ENCODE measurements around the gene TMPRSS9. TPM values are rescaled to one million over a fixed set of nuclear protein-coding genes. Genes with fewer than 3 reads are reported as not detected.
A peak's percentile ranks its signal among the peaks of the same experiment; 100 is the strongest.
"Not testable (repeated sequence)": the region's sequence is repeated elsewhere in the genome, so short reads cannot be mapped to it uniquely, and the experiment has no call there.

TMPRSS9 gene
- total RNA-seq, 4 donors from 2014 or later: not detected

DNA sequence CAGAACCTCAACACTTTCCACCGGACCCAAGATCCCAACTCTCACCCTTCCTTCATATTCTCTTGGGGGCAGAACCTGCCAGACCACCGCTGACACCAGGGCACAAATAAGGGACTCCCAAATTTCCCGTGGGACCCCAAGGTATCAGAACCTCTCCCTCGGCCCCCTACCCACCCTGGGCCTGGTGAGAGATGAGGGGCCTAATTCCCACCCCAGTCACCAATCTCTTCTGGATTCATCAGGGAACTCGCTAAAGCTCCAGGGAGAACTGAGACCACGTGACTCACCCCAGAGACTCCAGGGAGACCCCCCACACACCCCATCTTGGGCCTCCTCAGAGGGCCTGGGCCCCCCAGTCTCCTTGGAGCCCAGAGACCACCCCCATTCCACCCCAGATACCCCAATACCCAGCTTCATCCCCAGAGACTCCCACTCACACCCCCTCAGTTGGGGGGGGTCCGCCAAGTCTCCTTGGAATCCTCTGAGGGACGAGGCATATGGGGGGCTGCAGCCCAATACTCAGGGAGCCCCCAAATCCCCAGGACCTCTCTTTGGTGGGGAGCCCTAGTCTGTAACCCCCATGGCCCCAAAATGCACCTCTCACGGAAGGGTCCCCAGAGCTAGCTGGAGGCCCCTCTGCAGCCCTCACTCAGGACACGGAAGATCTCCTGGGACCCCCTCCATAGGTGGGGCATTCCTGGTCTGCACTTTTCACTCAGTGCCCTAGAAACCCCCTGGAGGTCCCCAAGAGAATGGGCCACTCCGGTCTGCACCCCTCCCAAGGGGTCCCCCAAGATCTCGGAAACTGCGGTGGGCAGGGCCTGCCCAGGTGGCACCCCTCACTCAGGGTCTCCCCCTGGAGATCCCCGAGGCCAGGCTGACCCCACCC is 95.1 kb downstream of the TMPRSS9 start:
- no peak for DNase-seq (ENCODE audit: low spot score in 2 of 2)
- 54 to 71% methylated on average over 12 to 14 of the region's 14 CpGs for WGBS, 2 donors
- H3K27ac ChIP-seq: peak overlapping the region in 1 of 4 donors; percentile 79

GRCh38 chr19:2455851-2456570 is 95.9 kb downstream of the TMPRSS9 start:
- H3K9me3 ChIP-seq: no peaks in the 10 kb centered on the region
- TF ChIP-seq EP300 (IDR thresholded peaks at IDR 0.05): no peak
- no peak for TF ChIP-seq CTCF (IDR thresholded peaks at IDR 0.05)
- no peak for TF ChIP-seq POLR2A (IDR thresholded peaks at IDR 0.05)
- H3K4me1 ChIP-seq: peaks cover 0 to 25% (median 12%) of the 10 kb centered on the region in 4 donors
- peak overlapping the region in 2 of 4 donors; percentile 68 to 79 for H3K27ac ChIP-seq
- peak overlapping the region; percentile 65 to 100 (median 86) for H3K4me3 ChIP-seq
- 0% methylated on average over 8 to 17 of the region's 62 CpGs for WGBS, 2 donors
- H3K27me3 ChIP-seq: no peaks in the 10 kb centered on the region
- no peak for DNase-seq (ENCODE audit: low spot score in 2 of 2)
- peaks cover 0 to 22% (median 0%) of the 10 kb centered on the region in 3 donors for H3K36me3 ChIP-seq

More for the DNA sequence above, 95.1 kb downstream of the TMPRSS9 start:
- Histone ChIP-seq H3K9me3 (no peaks in the 10 kb centered on the region), H3K36me3 (peaks cover 0 to 30% (median 0%) of the 10 kb centered on the region in 3 donors), H3K27me3 (no peaks in the 10 kb centered on the region), H3K4me1 (peaks cover 0 to 25% (median 12%) of the 10 kb centered on the region in 4 donors), H3K4me3 (peak overlapping the region; percentile 65 to 100 (median 86))
- TF ChIP-seq EP300 (IDR thresholded peaks at IDR 0.05): no peak
- no peak for TF ChIP-seq CTCF (IDR thresholded peaks at IDR 0.05)
- TF ChIP-seq POLR2A (IDR thresholded peaks at IDR 0.05): no peak

DNA sequence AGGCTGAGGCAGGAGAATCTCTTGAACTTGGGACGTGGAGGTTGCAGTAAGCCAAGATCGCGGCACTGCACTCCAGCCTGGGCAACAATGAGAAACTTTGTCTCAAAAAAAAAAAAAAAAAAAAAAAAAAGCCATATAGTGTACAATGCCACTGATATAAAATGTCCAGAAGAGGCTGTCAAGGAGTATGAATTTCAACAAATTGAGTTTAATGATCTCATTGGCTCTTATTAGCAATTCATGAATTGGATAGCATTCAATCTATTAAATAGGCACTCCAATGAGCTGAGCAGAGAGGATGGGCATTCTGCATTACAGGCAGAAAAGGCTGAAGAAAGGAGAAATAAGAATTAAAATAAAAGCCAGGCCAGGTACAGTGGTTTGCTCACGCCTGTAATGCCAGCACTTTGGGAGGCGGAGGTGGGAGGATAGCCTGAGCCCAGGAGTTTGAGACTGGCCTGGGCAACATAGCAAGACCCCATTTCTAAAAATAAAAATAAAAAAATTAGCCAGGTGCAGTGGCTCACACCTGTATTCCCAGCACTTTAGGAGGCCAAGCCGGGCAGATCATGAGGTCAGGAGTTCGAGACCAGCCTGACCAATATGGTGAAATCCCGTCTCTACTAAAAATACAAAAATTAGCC is 97.5 kb downstream of the TMPRSS9 start:
- Histone ChIP-seq H3K36me3 (peaks cover 0 to 8% (median 0%) of the 10 kb centered on the region in 3 donors), H3K4me1 (peaks cover 4 to 38% (median 22%) of the 10 kb centered on the region in 4 donors), H3K27ac (peak overlapping the region; percentile 34 to 90 (median 76)), H3K4me3 (peak overlapping the region; percentile 16 to 100 (median 60)), H3K9me3 (no peaks in the 10 kb centered on the region), H3K27me3 (no peaks in the 10 kb centered on the region)
- no peak for DNase-seq (ENCODE audit: low spot score in 2 of 2)
- 79 to 80% methylated on average over 8 of the region's 8 CpGs for WGBS, 2 donors
- TF ChIP-seq CTCF (IDR thresholded peaks at IDR 0.05): no peak
- no peak for TF ChIP-seq POLR2A (IDR thresholded peaks at IDR 0.05)
- TF ChIP-seq EP300 (IDR thresholded peaks at IDR 0.05): no peak

GRCh38 chr19:2458054-2458453 is 98.0 kb downstream of the TMPRSS9 start:
- peaks cover 0 to 6% (median 0%) of the 10 kb centered on the region in 3 donors for H3K36me3 ChIP-seq
- no peaks in the 10 kb centered on the region for H3K27me3 ChIP-seq
- no peak for DNase-seq (ENCODE audit: low spot score in 2 of 2)
- no peak overlapping the region for H3K27ac ChIP-seq
- H3K4me3 ChIP-seq: no peak overlapping the region
- H3K4me1 ChIP-seq: peaks cover 4 to 42% (median 24%) of the 10 kb centered on the region in 4 donors
- TF ChIP-seq EP300 (IDR thresholded peaks at IDR 0.05): no peak
- TF ChIP-seq CTCF (IDR thresholded peaks at IDR 0.05): no peak
- no peak for TF ChIP-seq POLR2A (IDR thresholded peaks at IDR 0.05)
- H3K9me3 ChIP-seq: no peaks in the 10 kb centered on the region
- 89 to 93% methylated on average over 5 of the region's 5 CpGs for WGBS, 2 donors

DNA sequence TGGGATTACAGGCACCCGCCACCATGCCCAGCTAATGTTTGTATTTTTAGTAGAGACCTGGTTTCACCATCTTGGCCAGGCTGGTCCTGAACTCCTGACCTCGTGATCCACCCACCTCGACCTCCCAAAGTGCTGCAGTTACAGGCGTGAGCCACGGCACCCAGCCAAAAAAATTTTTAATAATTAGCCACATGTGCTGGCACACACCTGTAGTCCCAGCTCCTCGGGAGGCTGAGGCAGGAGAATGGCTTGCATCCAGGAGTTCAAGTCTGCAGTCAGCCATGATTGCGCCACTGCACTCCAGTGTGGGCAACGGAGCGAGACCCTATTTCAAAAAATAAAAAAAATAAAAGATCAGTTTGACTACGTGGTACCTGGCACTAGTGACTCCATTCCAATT is 98.7 kb downstream of the TMPRSS9 start:
- H3K4me1 ChIP-seq: peaks cover 4 to 42% (median 24%) of the 10 kb centered on the region in 4 donors
- WGBS, 2 donors: 83 to 87% methylated on average over 10 of the region's 10 CpGs
- not testable (repeated sequence) for H3K27me3 ChIP-seq; H3K4me3 ChIP-seq; DNase-seq (ENCODE audit: low spot score in 2 of 2); H3K9me3 ChIP-seq; H3K36me3 ChIP-seq; H3K27ac ChIP-seq
